Central memory CD4-positive, alpha-beta T cell (primary cell): ENCODE data around the gene WBP1L.
"Not testable (repeated sequence)": the region's sequence is repeated elsewhere in the genome, so short reads cannot be mapped to it uniquely, and the experiment has no call there.

ENCODE experiments used
- DNase-seq: peaks from one replicate; pipeline ENCODE4 v3.0.0; 2022

Gene WBP1L

GRCh38 chr10:102844190-102844776 is 100.5 kb downstream of the WBP1L start:
- DNase-seq: not testable (repeated sequence)

- no peak for DNase-seq
Measured at GRCh38 chr10:102845352-102845902, 101.7 kb downstream of the WBP1L start.

GRCh38 chr10:102850025-102850518 is 106.3 kb downstream of the WBP1L start:
- DNase-seq: no peak

DNA sequence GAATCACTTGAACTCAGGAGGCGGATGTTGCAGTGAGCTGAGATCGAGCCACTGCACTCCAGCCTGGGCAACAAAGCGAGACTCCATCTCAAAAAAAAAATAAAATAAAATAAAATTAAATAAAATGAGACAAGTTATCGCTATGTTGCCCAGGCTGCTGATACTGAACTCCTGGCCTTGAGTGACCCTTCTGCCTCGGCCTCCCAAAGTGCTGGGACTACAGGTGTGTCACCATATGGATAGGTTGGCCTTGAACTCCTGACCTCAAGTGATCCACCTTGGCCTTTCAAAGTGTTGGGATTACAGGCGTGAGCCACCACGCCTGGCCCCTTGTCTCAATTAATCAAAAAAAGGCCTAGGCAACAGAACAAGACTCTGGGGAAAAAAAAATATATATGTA is 109.5 kb downstream of the WBP1L start:
- not testable (repeated sequence) for DNase-seq

DNA sequence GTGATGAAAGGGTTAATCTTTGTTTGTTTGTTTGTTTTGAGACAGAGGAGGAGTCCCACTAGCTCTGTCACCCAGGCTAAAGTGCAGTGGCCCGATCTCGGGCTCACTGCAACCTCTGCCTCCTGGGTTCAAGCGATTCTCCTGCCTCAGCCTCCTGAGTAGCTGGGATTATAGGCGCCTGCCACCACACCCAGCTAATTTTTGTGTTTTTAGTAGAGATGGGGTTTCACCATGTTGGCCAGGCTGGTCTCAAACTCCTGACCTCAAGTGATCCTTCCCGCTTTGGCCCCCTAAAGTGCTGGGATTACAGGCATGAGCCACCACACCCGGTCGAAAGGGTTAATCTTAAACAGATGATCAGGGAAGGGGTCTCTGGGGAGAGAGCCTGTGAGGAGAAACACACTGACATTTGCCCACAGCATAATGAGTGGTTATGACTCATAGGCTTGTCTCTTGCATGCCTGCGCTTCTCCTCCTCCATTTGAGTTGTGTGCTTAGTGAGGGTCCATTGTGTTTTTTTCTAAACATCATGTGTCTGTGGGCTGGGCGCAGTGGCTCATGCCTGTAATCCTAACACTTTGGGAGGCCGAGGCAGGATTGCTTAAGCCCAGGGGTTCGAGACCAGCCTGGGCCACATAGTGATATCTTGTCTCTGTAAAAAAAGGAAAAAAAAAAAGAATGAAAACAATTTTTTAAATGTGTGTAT is 112.1 kb downstream of the WBP1L start:
- not testable (repeated sequence) for DNase-seq

- DNase-seq: no peak
Measured at GRCh38 chr10:102856758-102857424, 113.1 kb downstream of the WBP1L start.

- no peak for DNase-seq
Measured at GRCh38 chr10:102859911-102860310, 116.2 kb downstream of the WBP1L start.

- DNase-seq: no peak
Measured at GRCh38 chr10:102863660-102864059, 119.9 kb downstream of the WBP1L start.

DNA sequence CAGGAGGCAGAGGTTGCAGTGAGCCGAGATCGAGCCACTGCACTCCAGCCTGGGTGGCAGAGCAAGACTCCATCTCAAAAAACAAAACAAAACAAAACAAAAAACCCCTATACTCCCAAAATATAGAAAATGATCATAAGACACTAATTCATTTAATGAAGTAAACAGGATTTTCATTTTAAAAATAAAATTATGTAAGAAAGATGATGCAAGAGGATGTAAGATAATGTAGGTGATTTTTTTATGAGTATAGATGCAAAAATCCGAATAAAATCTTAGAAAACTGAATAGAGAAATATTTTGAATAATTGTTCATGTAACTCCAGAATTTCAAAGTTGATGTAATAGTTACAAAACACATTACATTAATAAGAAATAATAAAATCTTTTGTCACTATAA is 121.9 kb downstream of the WBP1L start:
- DNase-seq: no peak
